HG02884 (cell line): ENCODE data around the gene UFD1.

Experiments used
- ATAC-seq: cut with Tn5 transposase; IDR thresholded peaks from one replicate; pipeline ENCODE4 v1.9.1; 2021; ENCODE audit warnings: mild to moderate bottlenecking, moderate library complexity; ENCODE audit not compliant: unreplicated experiment

The UFD1 gene

GRCh38 chr22:19497245-19497644 is 18.3 kb upstream of the UFD1 start:
- ATAC-seq: no peak

GRCh38 chr22:19496324-19496630 is 17.3 kb upstream of the UFD1 start:
- ATAC-seq: no peak

- ATAC-seq: no peak
These were observed 16.8 kb upstream of the UFD1 start for GRCh38 chr22:19495562-19496323.

- ATAC-seq: no peak
These were observed 15.7 kb upstream of the UFD1 start for GRCh38 chr22:19494676-19495173.

GRCh38 chr22:19494001-19494560 is 15.1 kb upstream of the UFD1 start:
- ATAC-seq: no peak

GRCh38 chr22:19492504-19493174 is 13.6 kb upstream of the UFD1 start:
- no peak for ATAC-seq

- ATAC-seq: no peak
These were observed 11.7 kb upstream of the UFD1 start for GRCh38 chr22:19490628-19491230.

GRCh38 chr22:19488884-19489843 is 10.2 kb upstream of the UFD1 start:
- no peak for ATAC-seq

GRCh38 chr22:19488285-19488684 is 9.3 kb upstream of the UFD1 start:
- no peak for ATAC-seq

GRCh38 chr22:19483481-19484244 is 4.7 kb upstream of the UFD1 start:
- ATAC-seq: no peak

GRCh38 chr22:19482297-19482696 is 3.3 kb upstream of the UFD1 start:
- ATAC-seq: no peak

- ATAC-seq: no peak
These were observed 1.8 kb upstream of the UFD1 start for GRCh38 chr22:19480789-19481188.

- no peak for ATAC-seq
These were observed 1.2 kb upstream of the UFD1 start for GRCh38 chr22:19480173-19480568.

- ATAC-seq: peak; percentile 78
These were observed 571 bp upstream of the UFD1 start, which contains the start of gene CDC45 for GRCh38 chr22:19479355-19480172. Gene CDC45, plus strand, starts transcription at chr22:19479920. Its CDS starts 49 bp downstream, at chr22:19479969.

GRCh38 chr22:19478045-19478900 is 720 bp downstream of the UFD1 start:
- no peak for ATAC-seq

GRCh38 chr22:19477321-19478044 is 1.5 kb downstream of the UFD1 start:
- no peak for ATAC-seq

GRCh38 chr22:19476023-19476422 is 3.0 kb downstream of the UFD1 start:
- no peak for ATAC-seq
